Glutamatergic neuron (in vitro differentiated cells): ENCODE data around the gene FLNA. TPM values are rescaled to one million over a fixed set of nuclear protein-coding genes. Genes with fewer than 3 reads are reported as not detected.

Source experiments
- DNase-seq: peaks from one replicate; pipeline ENCODE4 v3.0.0; 2022
- H3K27ac Mint-ChIP-seq: one replicate; pipeline ENCODE4 v1.8.0; 2020; ENCODE audit warnings: mild to moderate bottlenecking, mixed read lengths, inconsistent platforms; ENCODE audit not compliant: unreplicated experiment
- H3K27me3 Mint-ChIP-seq: one replicate; pipeline ENCODE4 v1.8.0; 2020; ENCODE audit warnings: mild to moderate bottlenecking, moderate library complexity, mixed read lengths, inconsistent platforms; ENCODE audit not compliant: unreplicated experiment
- H3K36me3 Mint-ChIP-seq: one replicate; pipeline ENCODE4 v1.8.0; 2020; ENCODE audit warnings: mild to moderate bottlenecking, mixed read lengths, inconsistent platforms; ENCODE audit not compliant: unreplicated experiment
- H3K4me1 Mint-ChIP-seq: one replicate; pipeline ENCODE4 v1.8.0; 2020; ENCODE audit warnings: mild to moderate bottlenecking, low read depth, mixed read lengths, inconsistent platforms; ENCODE audit not compliant: unreplicated experiment
- H3K4me3 Mint-ChIP-seq: one replicate; pipeline ENCODE4 v1.8.0; 2020; ENCODE audit warnings: mild to moderate bottlenecking, mixed read lengths, inconsistent platforms; ENCODE audit not compliant: unreplicated experiment
- H3K9me3 Mint-ChIP-seq: one replicate; pipeline ENCODE4 v1.8.0; 2020; ENCODE audit warnings: mild to moderate bottlenecking, moderate library complexity, mixed read lengths, inconsistent platforms; ENCODE audit not compliant: unreplicated experiment
- CTCF ChIP-seq: fragments of 200-600 bp; sonication (generic); IDR thresholded peaks from one replicate; pipeline ENCODE4 v1.5.0; 2021; ENCODE audit not compliant: partially characterized antibody, unreplicated experiment
- total RNA-seq: library from RNA; stranded (reverse); fragmentation: NEBNext Ultra II Directional; extraction: Animal tissue kit (Norgen Biotek cat#: 25700); gene quantifications from one replicate; pipeline ENCODE4 v1.2.1, GENCODE V29; 2021; ENCODE audit not compliant: unreplicated experiment

FLNA gene
- total RNA-seq, 1 donor from 2014 or later = 499 TPM

GRCh38 chrX:154313147-154313546 lies 61.3 kb downstream of the FLNA start:
- H3K4me3 Mint-ChIP-seq = no peak overlapping the region
- H3K27me3 Mint-ChIP-seq = no peaks in the 10 kb centered on the region
- H3K4me1 Mint-ChIP-seq = no peaks in the 10 kb centered on the region
- no peak for TF ChIP-seq CTCF
- H3K9me3 Mint-ChIP-seq = peaks cover 3% of the 10 kb centered on the region
- no peak for DNase-seq
- H3K27ac Mint-ChIP-seq = no peak overlapping the region
- H3K36me3 Mint-ChIP-seq = no peaks in the 10 kb centered on the region

GRCh38 chrX:154312116-154312515 lies 62.3 kb downstream of the FLNA start:
- DNase-seq = no peak
- TF ChIP-seq CTCF = no peak
- H3K9me3 Mint-ChIP-seq = no peaks in the 10 kb centered on the region
- H3K4me3 Mint-ChIP-seq = no peak overlapping the region
- no peaks in the 10 kb centered on the region for H3K4me1 Mint-ChIP-seq
- H3K27me3 Mint-ChIP-seq = no peaks in the 10 kb centered on the region
- H3K36me3 Mint-ChIP-seq = no peaks in the 10 kb centered on the region
- H3K27ac Mint-ChIP-seq = peak overlapping the region; percentile 0

- Mint-ChIP-seq H3K27me3 (no peaks in the 10 kb centered on the region), H3K9me3 (no peaks in the 10 kb centered on the region), H3K4me3 (no peak overlapping the region), H3K27ac (no peak overlapping the region), H3K4me1 (no peaks in the 10 kb centered on the region), H3K36me3 (no peaks in the 10 kb centered on the region)
- TF ChIP-seq CTCF = no peak
- no peak for DNase-seq
These were observed 63.6 kb downstream of the FLNA start for GRCh38 chrX:154310616-154311536.

GRCh38 chrX:154309041-154309775 lies 65.2 kb downstream of the FLNA start:
- no peak for DNase-seq
- H3K4me3 Mint-ChIP-seq = no peak overlapping the region
- H3K27ac Mint-ChIP-seq = no peak overlapping the region
- TF ChIP-seq CTCF = no peak
- no peaks in the 10 kb centered on the region for H3K9me3 Mint-ChIP-seq
- H3K36me3 Mint-ChIP-seq = no peaks in the 10 kb centered on the region
- no peaks in the 10 kb centered on the region for H3K27me3 Mint-ChIP-seq
- no peaks in the 10 kb centered on the region for H3K4me1 Mint-ChIP-seq
